Breast epithelium (tissue), 4 donors: ENCODE results near the gene CDKN2D. TPM values are rescaled to one million over a fixed set of nuclear protein-coding genes. Genes with fewer than 3 reads are reported as not detected.
"Not testable (repeated sequence)": the region's sequence is repeated elsewhere in the genome, so short reads cannot be mapped to it uniquely, and the experiment has no call there.

Experiments
- DNase-seq, 2 donors: peaks; one replicate each; pipeline ENCODE4 v3.0.0-alpha.2; 2019; ENCODE audit warnings: low spot score in 2 of 2
- H3K27ac ChIP-seq, 2 donors: fragments of 200-600 bp; sonication (generic) in 1 of 2; one replicate each; pipeline ENCODE4 v1.5.1; 2016 to 2019; ENCODE audit warnings: mild to moderate bottlenecking in 1 of 2
- H3K27me3 ChIP-seq, 2 donors: fragments of 200-600 bp; sonication (generic) in 1 of 2; one replicate each; pipeline versions ENCODE4 v1.5.1 to v1.6.0; 2017 to 2019; ENCODE audit warnings: control low read depth in 1 of 2, mild to moderate bottlenecking in 1 of 2
- H3K36me3 ChIP-seq: fragments of 200-600 bp; one replicate; pipeline ENCODE4 v1.5.1; 2019
- H3K4me1 ChIP-seq, 2 donors: fragments of 200-600 bp; sonication (generic); one replicate each; pipeline ENCODE4 v1.5.1; 2016 to 2019; ENCODE audit warnings: control low read depth in 1 of 2
- H3K4me3 ChIP-seq, 3 donors: fragments of 200-600 bp; sonication (generic); 1 replicate in 2 of 3; 2 replicates in 1 of 3; pipeline ENCODE4 v1.5.1; 2016 to 2019; ENCODE audit warnings: mild to moderate bottlenecking in 3 of 3, moderate library complexity in 2 of 3
- H3K9me3 ChIP-seq, 2 donors: fragments of 200-600 bp; sonication (generic) in 1 of 2; one replicate each; pipeline ENCODE4 v1.5.1; 2016 to 2019; ENCODE audit warnings: control low read depth in 1 of 2
- POLR2A ChIP-seq: fragments of 450-650 bp; IDR thresholded peaks from one replicate; pipeline ENCODE4 v1.6.1; 2016; ENCODE audit warnings: antibody characterized with exemption, mild to moderate bottlenecking, moderate library complexity
- POLR2AphosphoS5 ChIP-seq, 3 donors: sonication (generic); formaldehyde crosslinking; IDR thresholded peaks; one replicate each; pipeline ENCODE4 v1.6.1; 2017; ENCODE audit warnings: antibody characterized with exemption in 3 of 3
- intact Hi-C: fragments of 100-400 bp; cut with DNase I; formaldehyde crosslinking; loops from one replicate; pipeline ENCODE4 v1.15.1; 2023; ENCODE audit warnings: low total_unique reads
- total RNA-seq, 3 donors: library from RNA; depleted of rRNA; stranded (reverse); fragments of >200 nt; gene quantifications; one replicate each; pipeline ENCODE4 v1.1.0, GENCODE V29; 2016
- TF ChIP-seq, protein P1 (sequence below), 3 donors: fragments of 450-650 bp; IDR thresholded peaks; one replicate each; pipeline ENCODE4 v1.5.1; 2016 to 2017; ENCODE audit warnings: antibody characterized with exemption in 3 of 3, mild to moderate bottlenecking in 3 of 3, moderate library complexity in 3 of 3

Gene CDKN2D
- total RNA-seq, 3 donors from 2014 or later: 5.3 to 9.4 (median 8.8) TPM

DNA sequence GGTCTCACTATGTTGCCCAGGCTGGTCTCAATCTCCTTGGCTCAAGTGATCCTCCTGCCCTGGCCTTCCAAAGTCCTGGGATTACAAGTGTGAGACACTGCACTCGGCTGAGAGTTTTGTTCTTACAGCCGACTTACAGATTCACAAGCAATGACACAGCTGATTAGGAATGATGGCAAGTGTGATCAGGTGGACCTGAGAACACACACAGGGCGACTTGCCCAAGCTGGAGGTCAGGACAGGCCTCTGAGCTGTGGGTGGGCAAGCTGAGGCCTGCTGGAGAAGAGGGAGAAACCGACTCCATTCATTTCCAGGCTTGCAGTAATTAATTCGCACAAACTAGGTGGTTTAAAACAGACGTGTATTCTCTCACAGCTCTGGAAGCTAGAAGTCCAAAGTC, 33.2 kb downstream of the CDKN2D start:
- intact Hi-C loops: loop anchor here (1.0 kb wide), 1 partner anchor 31 kb away; the partner anchor contains the start of gene KRI1
- peak in 1 of 2 donors; percentile 65 for DNase-seq
- no peaks in the 10 kb centered on the region for H3K4me1 ChIP-seq
- H3K27ac ChIP-seq: no peak overlapping the region
- no peaks in the 10 kb centered on the region for H3K36me3 ChIP-seq
- TF ChIP-seq POLR2A (no peak), POLR2AphosphoS5 (IDR thresholded peaks at IDR 0.05) (no peak)
- TF ChIP-seq, protein P1, sequence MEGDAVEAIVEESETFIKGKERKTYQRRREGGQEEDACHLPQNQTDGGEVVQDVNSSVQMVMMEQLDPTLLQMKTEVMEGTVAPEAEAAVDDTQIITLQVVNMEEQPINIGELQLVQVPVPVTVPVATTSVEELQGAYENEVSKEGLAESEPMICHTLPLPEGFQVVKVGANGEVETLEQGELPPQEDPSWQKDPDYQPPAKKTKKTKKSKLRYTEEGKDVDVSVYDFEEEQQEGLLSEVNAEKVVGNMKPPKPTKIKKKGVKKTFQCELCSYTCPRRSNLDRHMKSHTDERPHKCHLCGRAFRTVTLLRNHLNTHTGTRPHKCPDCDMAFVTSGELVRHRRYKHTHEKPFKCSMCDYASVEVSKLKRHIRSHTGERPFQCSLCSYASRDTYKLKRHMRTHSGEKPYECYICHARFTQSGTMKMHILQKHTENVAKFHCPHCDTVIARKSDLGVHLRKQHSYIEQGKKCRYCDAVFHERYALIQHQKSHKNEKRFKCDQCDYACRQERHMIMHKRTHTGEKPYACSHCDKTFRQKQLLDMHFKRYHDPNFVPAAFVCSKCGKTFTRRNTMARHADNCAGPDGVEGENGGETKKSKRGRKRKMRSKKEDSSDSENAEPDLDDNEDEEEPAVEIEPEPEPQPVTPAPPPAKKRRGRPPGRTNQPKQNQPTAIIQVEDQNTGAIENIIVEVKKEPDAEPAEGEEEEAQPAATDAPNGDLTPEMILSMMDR (IDR thresholded peaks at IDR 0.05): no peak
- H3K27me3 ChIP-seq: no peaks in the 10 kb centered on the region
- H3K9me3 ChIP-seq: no peaks in the 10 kb centered on the region
- H3K4me3 ChIP-seq: no peak overlapping the region

DNA sequence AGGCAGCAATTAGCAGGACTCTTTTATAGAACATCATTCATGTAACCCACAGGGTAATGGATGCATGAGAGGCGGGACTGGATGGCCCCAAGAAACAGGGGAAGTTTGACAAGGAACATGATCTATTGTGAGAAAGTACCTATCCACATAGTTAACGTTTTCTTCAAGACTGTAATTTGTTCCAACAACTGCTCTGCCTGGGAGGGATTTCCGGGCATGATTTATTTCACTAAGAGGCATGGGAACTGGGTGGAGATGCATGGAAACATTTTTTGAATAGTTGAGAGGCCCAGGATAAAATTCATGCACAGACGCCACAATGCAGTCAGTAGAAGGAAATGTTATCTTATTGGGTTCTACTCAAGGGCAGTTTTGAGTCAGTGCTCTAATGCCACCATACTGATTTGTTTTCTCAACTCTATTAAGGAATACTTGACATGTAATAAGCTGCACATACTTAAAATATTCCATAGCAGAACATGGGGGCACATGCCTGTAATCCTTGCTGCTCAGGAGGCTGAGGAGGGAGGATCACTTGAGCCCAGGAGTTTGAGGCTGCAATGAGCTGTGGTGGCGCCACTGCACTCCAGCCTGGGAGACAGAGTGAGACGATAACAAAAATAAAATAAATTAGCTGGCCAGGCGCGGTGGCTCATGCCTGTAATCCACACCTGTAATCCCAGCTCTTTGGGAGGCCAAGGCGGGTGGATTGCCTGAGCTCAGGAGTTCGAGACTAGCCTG, 35.0 kb downstream of the CDKN2D start:
- Histone ChIP-seq H3K9me3 (no peaks in the 10 kb centered on the region), H3K4me1 (no peaks in the 10 kb centered on the region), H3K27me3 (no peaks in the 10 kb centered on the region), H3K27ac (no peak overlapping the region), H3K4me3 (no peak overlapping the region), H3K36me3 (no peaks in the 10 kb centered on the region)
- intact Hi-C loops: no loop called here
- TF ChIP-seq POLR2A (no peak), POLR2AphosphoS5 (IDR thresholded peaks at IDR 0.05) (no peak)
- TF ChIP-seq, protein P1 (IDR thresholded peaks at IDR 0.05): no peak
- DNase-seq: no peak

DNA sequence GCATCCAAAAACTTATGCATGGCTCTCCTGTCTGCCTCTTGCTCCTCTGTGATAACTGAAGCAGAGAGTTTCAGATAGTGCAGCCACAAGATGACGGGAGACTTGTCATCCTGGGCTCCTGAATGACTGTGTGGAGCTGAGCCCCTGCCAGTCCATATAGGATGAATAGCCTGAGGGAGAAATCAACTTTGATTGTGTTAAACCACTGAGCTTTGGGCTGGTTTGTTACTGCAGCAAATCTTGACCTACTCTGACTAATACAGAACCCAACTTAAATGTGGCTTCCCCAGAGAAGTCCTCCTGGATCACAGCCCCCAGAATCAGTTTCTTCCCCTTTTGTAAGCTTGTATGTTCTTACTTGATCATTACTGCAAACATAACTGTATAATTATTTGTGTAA, 36.3 kb downstream of the CDKN2D start:
- H3K27me3 ChIP-seq: no peaks in the 10 kb centered on the region
- no peak for DNase-seq
- no peaks in the 10 kb centered on the region for H3K4me1 ChIP-seq
- no peak overlapping the region for H3K27ac ChIP-seq
- no peak overlapping the region for H3K4me3 ChIP-seq
- TF ChIP-seq, protein P1 (IDR thresholded peaks at IDR 0.05): no peak
- TF ChIP-seq POLR2A (no peak), POLR2AphosphoS5 (IDR thresholded peaks at IDR 0.05) (no peak)
- no peaks in the 10 kb centered on the region for H3K36me3 ChIP-seq
- intact Hi-C loops: no loop called here
- no peaks in the 10 kb centered on the region for H3K9me3 ChIP-seq

DNA sequence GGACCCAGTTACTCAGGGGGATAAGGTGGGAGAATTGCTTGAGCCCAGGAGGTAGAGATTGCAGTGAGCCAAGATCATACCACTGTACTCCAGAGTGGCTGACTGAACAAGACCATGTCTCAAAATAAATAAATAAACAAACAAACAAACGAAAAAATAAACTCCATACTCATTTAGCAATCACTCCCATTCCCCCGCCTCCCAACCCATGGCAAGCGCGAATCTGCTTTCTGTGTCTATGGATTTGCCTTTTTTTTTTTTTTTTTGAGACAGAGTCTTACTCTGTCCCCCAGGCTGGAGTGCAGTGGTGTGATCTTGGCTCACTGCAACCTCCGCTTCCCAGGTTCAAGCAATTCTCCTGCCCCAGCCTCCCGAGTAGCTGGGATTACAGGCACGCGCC, 41.9 kb downstream of the CDKN2D start:
- H3K4me3 ChIP-seq, H3K4me1 ChIP-seq, DNase-seq, H3K9me3 ChIP-seq, H3K36me3 ChIP-seq, H3K27ac ChIP-seq, H3K27me3 ChIP-seq: not testable (repeated sequence)
- intact Hi-C loops: loop anchor here (5.0 kb wide), 1 partner anchor 460 kb away; no protein-coding TSS in a partner anchor

DNA sequence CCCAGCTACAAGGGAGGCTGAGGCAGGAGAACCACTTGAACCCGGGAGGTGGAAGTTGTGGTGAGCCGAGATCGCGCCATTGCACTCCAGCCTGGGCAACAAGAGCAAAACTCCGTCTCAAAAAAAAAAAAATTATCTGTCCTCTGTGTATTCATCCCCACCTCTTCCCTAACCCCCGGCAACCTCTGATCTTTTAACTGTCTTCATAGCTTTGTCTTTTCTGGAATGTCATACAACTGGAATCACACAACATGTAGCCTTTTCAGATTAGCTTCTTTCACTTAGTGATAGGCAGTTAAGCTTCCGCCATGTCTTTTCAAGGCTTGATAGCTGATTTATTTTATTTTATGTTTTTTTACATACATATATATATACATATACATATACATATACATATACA, 43.1 kb downstream of the CDKN2D start:
- intact Hi-C loops: loop anchor here (5.0 kb wide), 1 partner anchor 458 kb away; no protein-coding TSS in a partner anchor
- DNase-seq: no peak
- no peak overlapping the region for H3K4me3 ChIP-seq
- TF ChIP-seq POLR2A (no peak), POLR2AphosphoS5 (IDR thresholded peaks at IDR 0.05) (no peak)
- TF ChIP-seq, protein P1 (IDR thresholded peaks at IDR 0.05): no peak
- H3K27me3 ChIP-seq: no peaks in the 10 kb centered on the region
- H3K4me1 ChIP-seq: no peaks in the 10 kb centered on the region
- H3K9me3 ChIP-seq: no peaks in the 10 kb centered on the region
- no peak overlapping the region for H3K27ac ChIP-seq
- H3K36me3 ChIP-seq: no peaks in the 10 kb centered on the region
